HPDE6-E6E7 (cell line): ENCODE data around the gene PRPF6.
A peak's percentile ranks its signal among the peaks of the same experiment; 100 is the strongest.

Source experiments
- DNase-seq: peaks from one replicate; pipeline ENCODE4 v3.0.0; 2011; ENCODE audit warnings: missing footprints; ENCODE audit errors: extremely low spot score

PRPF6 gene

GRCh38 chr20:64049060-64049877 is 68.3 kb downstream of the PRPF6 start, which contains the start of gene SOX18:
SOX18 (minus strand) TSS chr20:64049639; CDS start chr20:64049516, 123 bp downstream.
- DNase-seq: no peak

GRCh38 chr20:64049878-64050260 is 68.9 kb downstream of the PRPF6 start:
- no peak for DNase-seq

GRCh38 chr20:64050261-64051032 is 69.5 kb downstream of the PRPF6 start:
- no peak for DNase-seq

- no peak for DNase-seq
These were observed 70.1 kb downstream of the PRPF6 start for GRCh38 chr20:64051033-64051452.

- DNase-seq: no peak
These were observed 70.8 kb downstream of the PRPF6 start for GRCh38 chr20:64051561-64052325.

GRCh38 chr20:64052326-64052722 is 71.4 kb downstream of the PRPF6 start:
- DNase-seq: no peak

GRCh38 chr20:64052987-64053840 is 72.3 kb downstream of the PRPF6 start:
- no peak for DNase-seq

GRCh38 chr20:64053841-64054661 is 73.1 kb downstream of the PRPF6 start:
- DNase-seq: no peak

GRCh38 chr20:64055396-64055892 is 74.5 kb downstream of the PRPF6 start:
- DNase-seq: no peak

GRCh38 chr20:64055893-64056638 is 75.1 kb downstream of the PRPF6 start:
- no peak for DNase-seq

- DNase-seq: no peak
These were observed 75.6 kb downstream of the PRPF6 start for GRCh38 chr20:64056639-64056888.

- DNase-seq: no peak
These were observed 76.1 kb downstream of the PRPF6 start for GRCh38 chr20:64056889-64057627.

- DNase-seq: peak; percentile 92
These were observed 76.9 kb downstream of the PRPF6 start for GRCh38 chr20:64057628-64058498.

- DNase-seq: no peak
These were observed 77.6 kb downstream of the PRPF6 start for GRCh38 chr20:64058536-64058935.

GRCh38 chr20:64062276-64062595 is 81.3 kb downstream of the PRPF6 start:
- no peak for DNase-seq

GRCh38 chr20:64062596-64063388 is 81.9 kb downstream of the PRPF6 start, which contains the start of gene TCEA2:
TCEA2 (plus strand) TSS chr20:64063198; CDS start chr20:64063313, 115 bp downstream.
- DNase-seq: peak; percentile 99
